GM23338 (cell line): Measurements from ENCODE around the gene PKD1. TPM values are rescaled to one million over a fixed set of nuclear protein-coding genes. Genes with fewer than 3 reads are reported as not detected.

ENCODE experiments used
- ATAC-seq: fragments of 200-7000 bp; cut with Tn5 transposase; 3 replicates; pipeline ENCODE4 v1.9.1; 2020
- DNase-seq: peaks from one replicate; pipeline ENCODE4 v3.0.0-alpha.2; 2015; ENCODE audit warnings: low spot score
- H2AFZ ChIP-seq: fragments of 200-600 bp; sonication (generic); 2 replicates; pipeline ENCODE4 v1.8.0; 2016; ENCODE audit warnings: antibody characterized with exemption, mild to moderate bottlenecking, moderate library complexity
- H3F3A ChIP-seq: fragments of 200-600 bp; sonication (generic); replicated peaks from 2 replicates; pipeline ENCODE4 v1.8.0; 2017; ENCODE audit warnings: antibody characterized with exemption, mixed run types, low read depth
- H3K27ac ChIP-seq: fragments of 200-600 bp; sonication (generic); 2 replicates; pipeline ENCODE4 v1.6.1; 2016; ENCODE audit warnings: low read depth
- H3K27me3 ChIP-seq: fragments of 200-600 bp; sonication (generic); 2 replicates; pipeline ENCODE4 v1.8.0; 2016; ENCODE audit warnings: mild to moderate bottlenecking, mixed run types, moderate library complexity; ENCODE audit not compliant: insufficient read depth
- H3K36me3 ChIP-seq: fragments of 200-600 bp; sonication (generic); 2 replicates; pipeline ENCODE4 v1.8.0; 2016; ENCODE audit warnings: mild to moderate bottlenecking; ENCODE audit not compliant: insufficient read depth
- H3K4me1 ChIP-seq: fragments of 200-600 bp; sonication (generic); 2 replicates; pipeline ENCODE4 v1.8.0; 2016; ENCODE audit warnings: mild to moderate bottlenecking, moderate library complexity; ENCODE audit not compliant: insufficient read depth
- H3K4me2 ChIP-seq: fragments of 200-600 bp; sonication (generic); 2 replicates; pipeline ENCODE4 v1.7.1; 2017; ENCODE audit warnings: mixed run types
- H3K4me3 ChIP-seq: fragments of 200-600 bp; sonication (generic); 2 replicates; pipeline ENCODE4 v1.6.1; 2016; ENCODE audit warnings: mixed run types
- H3K79me2 ChIP-seq: fragments of 200-600 bp; sonication (generic); replicated peaks from 2 replicates; pipeline ENCODE4 v1.8.0; 2017; ENCODE audit warnings: mild to moderate bottlenecking; ENCODE audit not compliant: insufficient read depth
- H3K9me2 ChIP-seq: fragments of 200-600 bp; sonication (generic); 2 replicates; pipeline ENCODE4 v1.8.0; 2017; ENCODE audit not compliant: insufficient read depth
- H4K20me1 ChIP-seq: fragments of 200-600 bp; sonication (generic); replicated peaks from 2 replicates; pipeline ENCODE4 v1.8.0; 2017; ENCODE audit warnings: mild to moderate bottlenecking; ENCODE audit not compliant: insufficient read depth
- H3K27ac Mint-ChIP-seq: 2 replicates; pipeline ENCODE4 v1.8.0; 2020; ENCODE audit warnings: inconsistent platforms, mild to moderate bottlenecking, moderate library complexity, mixed read lengths
- H3K27me3 Mint-ChIP-seq: 3 replicates; pipeline ENCODE4 v1.8.0; 2022; ENCODE audit warnings: low read depth, mild to moderate bottlenecking, moderate library complexity, mixed read lengths, inconsistent platforms; ENCODE audit not compliant: insufficient read depth, poor library complexity
- H3K36me3 Mint-ChIP-seq: 3 replicates; pipeline ENCODE4 v1.8.0; 2021; ENCODE audit warnings: low read depth, mild to moderate bottlenecking, inconsistent platforms, moderate library complexity, mixed read lengths
- H3K4me1 Mint-ChIP-seq: 3 replicates; pipeline ENCODE4 v1.8.0; 2020; ENCODE audit warnings: mild to moderate bottlenecking, inconsistent platforms, mixed read lengths
- H3K4me3 Mint-ChIP-seq: 3 replicates; pipeline ENCODE4 v1.8.0; 2021; ENCODE audit warnings: moderate library complexity, mild to moderate bottlenecking, inconsistent platforms, mixed read lengths
- H3K9me3 Mint-ChIP-seq: 3 replicates; pipeline ENCODE4 v1.8.0; 2020; ENCODE audit warnings: moderate library complexity, mild to moderate bottlenecking, inconsistent platforms, mixed read lengths
- CREB1 ChIP-seq: fragments of 250-450 bp; sonication (Bioruptor Pico); IDR thresholded peaks from 2 replicates; pipeline ENCODE4 v1.5.0; 2020; ENCODE audit warnings: low read depth, mild to moderate bottlenecking, moderate library complexity
- EZH2 ChIP-seq: fragments of 200-600 bp; sonication (generic); IDR thresholded peaks from one replicate; pipeline ENCODE4 v1.8.0; 2017; ENCODE audit warnings: antibody characterized with exemption, mild to moderate bottlenecking, low read depth; ENCODE audit not compliant: unreplicated experiment
- EZH2phosphoT487 ChIP-seq: fragments of 200-600 bp; sonication (generic); IDR thresholded peaks from one replicate; pipeline ENCODE4 v1.8.1; 2018; ENCODE audit warnings: antibody characterized with exemption; ENCODE audit not compliant: unreplicated experiment
- JUNB ChIP-seq: IDR thresholded peaks from one replicate; pipeline ENCODE4 v1.6.1; 2016; ENCODE audit warnings: antibody characterized with exemption; ENCODE audit not compliant: unreplicated experiment
- NANOG ChIP-seq: IDR thresholded peaks from 2 replicates; pipeline ENCODE4 v1.6.1; 2016; ENCODE audit warnings: antibody characterized with exemption, borderline replicate concordance
- STAT1 ChIP-seq: IDR thresholded peaks from one replicate; pipeline ENCODE4 v1.6.1; 2016; ENCODE audit warnings: antibody characterized with exemption; ENCODE audit not compliant: unreplicated experiment
- ZNF331 ChIP-seq: fragments of 250-450 bp; sonication (Bioruptor Pico); IDR thresholded peaks from 2 replicates; pipeline ENCODE4 v1.5.0; 2020; ENCODE audit warnings: low read depth, mild to moderate bottlenecking, moderate library complexity
- polyA plus RNA-seq: library from polyadenylated mRNA; unstranded; fragments of >200 nt; fragmentation: Nextera tagmentation; extraction: Ambion mirVana; gene quantifications from 2 replicates; pipeline ENCODE4 v1.2.1, GENCODE V29; 2016
- total RNA-seq: library from RNA; depleted of rRNA; stranded (reverse); fragments of >200 nt; shearing (Covaris generic); gene quantifications from 2 replicates; pipeline ENCODE4 v1.2.3, GENCODE V29; 2014
- TF ChIP-seq, protein P1 (sequence below): fragments of 250-450 bp; sonication (Bioruptor Pico); IDR thresholded peaks from 2 replicates; pipeline ENCODE4 v1.5.0; 2020; ENCODE audit warnings: mild to moderate bottlenecking, moderate library complexity
- TF ChIP-seq, protein P2 (sequence below): IDR thresholded peaks from one replicate; pipeline ENCODE4 v1.6.1; 2018; ENCODE audit warnings: antibody characterized with exemption; ENCODE audit not compliant: unreplicated experiment

PKD1 gene
- total and polyA plus RNA-seq, 2 experiments from 2014 or later: 21.1 to 107 TPM

GRCh38 chr16:2156849-2157224 is 21.1 kb upstream of the PKD1 start:
- Histone ChIP-seq H3K36me3 (peaks cover 21% of the 10 kb centered on the region; the same call in 1 of the 2 replicates), H2AFZ (no peak overlapping the region), H3K9me2 (no peaks in the 10 kb centered on the region), H3K27ac (no peak overlapping the region), H3K4me3 (peak overlapping the region; percentile 99), H3K79me2 (peaks cover 82% of the 10 kb centered on the region), H3K4me2 (peak overlapping the region; percentile 99), H3K4me1 (peaks cover 27% of the 10 kb centered on the region; the same call in 1 of the 2 replicates), H3F3A (peaks cover 32% of the 10 kb centered on the region), H4K20me1 (peaks cover 32% of the 10 kb centered on the region), H3K27me3 (no peaks in the 10 kb centered on the region)
- H3K27ac Mint-ChIP-seq: peak overlapping the region; percentile 77
- ATAC-seq: no peak
- peaks cover 41% of the 10 kb centered on the region for H3K36me3 Mint-ChIP-seq
- peaks cover 44% of the 10 kb centered on the region for H3K27me3 Mint-ChIP-seq
- TF ChIP-seq EZH2 (no peak), ZNF331 (CRISPR knock-in tag) (no peak)
- TF ChIP-seq, protein P1, sequence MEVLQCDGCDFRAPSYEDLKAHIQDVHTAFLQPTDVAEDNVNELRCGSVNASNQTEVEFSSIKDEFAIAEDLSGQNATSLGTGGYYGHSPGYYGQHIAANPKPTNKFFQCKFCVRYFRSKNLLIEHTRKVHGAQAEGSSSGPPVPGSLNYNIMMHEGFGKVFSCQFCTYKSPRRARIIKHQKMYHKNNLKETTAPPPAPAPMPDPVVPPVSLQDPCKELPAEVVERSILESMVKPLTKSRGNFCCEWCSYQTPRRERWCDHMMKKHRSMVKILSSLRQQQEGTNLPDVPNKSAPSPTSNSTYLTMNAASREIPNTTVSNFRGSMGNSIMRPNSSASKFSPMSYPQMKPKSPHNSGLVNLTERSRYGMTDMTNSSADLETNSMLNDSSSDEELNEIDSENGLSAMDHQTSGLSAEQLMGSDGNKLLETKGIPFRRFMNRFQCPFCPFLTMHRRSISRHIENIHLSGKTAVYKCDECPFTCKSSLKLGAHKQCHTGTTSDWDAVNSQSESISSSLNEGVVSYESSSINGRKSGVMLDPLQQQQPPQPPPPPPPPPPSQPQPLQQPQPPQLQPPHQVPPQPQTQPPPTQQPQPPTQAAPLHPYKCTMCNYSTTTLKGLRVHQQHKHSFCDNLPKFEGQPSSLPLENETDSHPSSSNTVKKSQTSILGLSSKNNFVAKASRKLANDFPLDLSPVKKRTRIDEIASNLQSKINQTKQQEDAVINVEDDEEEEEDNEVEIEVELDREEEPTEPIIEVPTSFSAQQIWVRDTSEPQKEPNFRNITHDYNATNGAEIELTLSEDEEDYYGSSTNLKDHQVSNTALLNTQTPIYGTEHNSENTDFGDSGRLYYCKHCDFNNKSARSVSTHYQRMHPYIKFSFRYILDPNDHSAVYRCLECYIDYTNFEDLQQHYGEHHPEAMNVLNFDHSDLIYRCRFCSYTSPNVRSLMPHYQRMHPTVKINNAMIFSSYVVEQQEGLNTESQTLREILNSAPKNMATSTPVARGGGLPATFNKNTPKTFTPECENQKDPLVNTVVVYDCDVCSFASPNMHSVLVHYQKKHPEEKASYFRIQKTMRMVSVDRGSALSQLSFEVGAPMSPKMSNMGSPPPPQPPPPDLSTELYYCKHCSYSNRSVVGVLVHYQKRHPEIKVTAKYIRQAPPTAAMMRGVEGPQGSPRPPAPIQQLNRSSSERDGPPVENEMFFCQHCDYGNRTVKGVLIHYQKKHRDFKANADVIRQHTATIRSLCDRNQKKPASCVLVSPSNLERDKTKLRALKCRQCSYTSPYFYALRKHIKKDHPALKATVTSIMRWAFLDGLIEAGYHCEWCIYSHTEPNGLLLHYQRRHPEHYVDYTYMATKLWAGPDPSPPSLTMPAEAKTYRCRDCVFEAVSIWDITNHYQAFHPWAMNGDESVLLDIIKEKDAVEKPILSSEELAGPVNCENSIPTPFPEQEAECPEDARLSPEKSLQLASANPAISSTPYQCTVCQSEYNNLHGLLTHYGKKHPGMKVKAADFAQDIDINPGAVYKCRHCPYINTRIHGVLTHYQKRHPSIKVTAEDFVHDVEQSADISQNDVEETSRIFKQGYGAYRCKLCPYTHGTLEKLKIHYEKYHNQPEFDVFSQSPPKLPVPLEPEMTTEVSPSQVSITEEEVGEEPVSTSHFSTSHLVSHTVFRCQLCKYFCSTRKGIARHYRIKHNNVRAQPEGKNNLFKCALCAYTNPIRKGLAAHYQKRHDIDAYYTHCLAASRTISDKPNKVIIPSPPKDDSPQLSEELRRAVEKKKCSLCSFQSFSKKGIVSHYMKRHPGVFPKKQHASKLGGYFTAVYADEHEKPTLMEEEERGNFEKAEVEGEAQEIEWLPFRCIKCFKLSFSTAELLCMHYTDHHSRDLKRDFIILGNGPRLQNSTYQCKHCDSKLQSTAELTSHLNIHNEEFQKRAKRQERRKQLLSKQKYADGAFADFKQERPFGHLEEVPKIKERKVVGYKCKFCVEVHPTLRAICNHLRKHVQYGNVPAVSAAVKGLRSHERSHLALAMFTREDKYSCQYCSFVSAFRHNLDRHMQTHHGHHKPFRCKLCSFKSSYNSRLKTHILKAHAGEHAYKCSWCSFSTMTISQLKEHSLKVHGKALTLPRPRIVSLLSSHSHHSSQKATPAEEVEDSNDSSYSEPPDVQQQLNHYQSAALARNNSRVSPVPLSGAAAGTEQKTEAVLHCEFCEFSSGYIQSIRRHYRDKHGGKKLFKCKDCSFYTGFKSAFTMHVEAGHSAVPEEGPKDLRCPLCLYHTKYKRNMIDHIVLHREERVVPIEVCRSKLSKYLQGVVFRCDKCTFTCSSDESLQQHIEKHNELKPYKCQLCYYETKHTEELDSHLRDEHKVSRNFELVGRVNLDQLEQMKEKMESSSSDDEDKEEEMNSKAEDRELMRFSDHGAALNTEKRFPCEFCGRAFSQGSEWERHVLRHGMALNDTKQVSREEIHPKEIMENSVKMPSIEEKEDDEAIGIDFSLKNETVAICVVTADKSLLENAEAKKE (CRISPR knock-in tag): no peak
- H3K4me3 Mint-ChIP-seq: peak overlapping the region; percentile 93
- H3K9me3 Mint-ChIP-seq: peaks cover 18% of the 10 kb centered on the region
- peaks cover 37% of the 10 kb centered on the region for H3K4me1 Mint-ChIP-seq
- DNase-seq: peak; percentile 0

DNA sequence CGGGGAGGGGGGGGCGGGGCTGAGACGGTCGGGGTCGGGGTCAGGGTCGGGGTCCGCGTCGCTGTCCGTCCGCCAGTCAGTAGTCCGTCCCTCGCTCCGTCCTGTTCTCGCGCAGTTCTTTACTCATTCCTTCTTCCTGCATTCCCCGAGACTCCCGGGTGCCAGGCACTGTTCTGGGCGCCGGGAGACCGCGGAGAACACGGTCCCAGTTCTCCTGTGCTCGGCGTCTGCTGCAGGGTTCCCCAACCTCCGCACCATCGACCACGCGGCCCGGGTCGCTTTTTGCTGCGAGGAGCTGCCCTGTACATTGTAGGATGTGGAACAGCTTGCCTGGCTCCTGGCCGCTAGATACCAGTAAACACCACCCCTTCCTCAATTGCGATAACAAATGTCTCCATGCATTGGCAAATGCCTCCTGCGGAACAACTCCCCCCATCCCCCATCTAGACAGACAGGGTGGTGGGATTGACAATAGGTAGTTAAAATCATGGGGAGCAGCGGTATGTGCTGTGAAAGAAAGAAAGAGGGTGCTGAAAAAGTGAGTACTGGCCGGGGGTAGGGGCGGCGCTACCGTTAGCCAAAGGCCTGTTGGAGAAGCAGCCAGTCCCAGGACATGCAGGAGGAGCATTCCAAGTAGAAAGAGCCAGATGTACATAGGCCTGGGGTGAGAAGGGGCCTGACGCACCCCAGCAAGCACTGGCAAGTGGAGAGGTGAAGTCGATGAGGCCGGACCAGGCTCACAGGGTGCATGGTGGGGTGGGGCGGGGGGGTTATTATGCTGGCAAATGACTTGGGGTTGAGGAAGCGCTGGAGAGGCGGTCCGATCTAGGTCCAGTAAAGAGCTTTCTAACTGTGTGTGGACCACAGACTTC is 20.5 kb upstream of the PKD1 start:
- 0 out of 2 replicates have a peak overlapping the region, but pooled peaks have one; percentile 63 for H3K27ac ChIP-seq
- peak; percentile 56 for DNase-seq
- H3F3A ChIP-seq: peaks cover 38% of the 10 kb centered on the region
- H3K27me3 ChIP-seq: no peaks in the 10 kb centered on the region
- Mint-ChIP-seq H3K9me3 (peaks cover 21% of the 10 kb centered on the region), H3K27ac (peak overlapping the region; percentile 96), H3K4me1 (peaks cover 43% of the 10 kb centered on the region), H3K36me3 (peaks cover 47% of the 10 kb centered on the region), H3K27me3 (peaks cover 51% of the 10 kb centered on the region), H3K4me3 (peak overlapping the region; percentile 93)
- peak overlapping the region; percentile 99 for H3K4me2 ChIP-seq
- peaks cover 21% of the 10 kb centered on the region; the same call in 1 of the 2 replicates for H3K36me3 ChIP-seq
- H3K9me2 ChIP-seq: no peaks in the 10 kb centered on the region
- no peak overlapping the region for H2AFZ ChIP-seq
- peak overlapping the region; percentile 99 for H3K4me3 ChIP-seq
- peaks cover 78% of the 10 kb centered on the region for H3K79me2 ChIP-seq
- ATAC-seq: no peak
- H4K20me1 ChIP-seq: peaks cover 35% of the 10 kb centered on the region
- peaks cover 33% of the 10 kb centered on the region for H3K4me1 ChIP-seq
- TF ChIP-seq EZH2 (no peak), JUNB (no peak), STAT1 (no peak), ZNF331 (CRISPR knock-in tag) (no peak), CREB1 (CRISPR knock-in tag) (no peak), EZH2phosphoT487 (no peak), NANOG (no peak)
- TF ChIP-seq, protein P2, sequence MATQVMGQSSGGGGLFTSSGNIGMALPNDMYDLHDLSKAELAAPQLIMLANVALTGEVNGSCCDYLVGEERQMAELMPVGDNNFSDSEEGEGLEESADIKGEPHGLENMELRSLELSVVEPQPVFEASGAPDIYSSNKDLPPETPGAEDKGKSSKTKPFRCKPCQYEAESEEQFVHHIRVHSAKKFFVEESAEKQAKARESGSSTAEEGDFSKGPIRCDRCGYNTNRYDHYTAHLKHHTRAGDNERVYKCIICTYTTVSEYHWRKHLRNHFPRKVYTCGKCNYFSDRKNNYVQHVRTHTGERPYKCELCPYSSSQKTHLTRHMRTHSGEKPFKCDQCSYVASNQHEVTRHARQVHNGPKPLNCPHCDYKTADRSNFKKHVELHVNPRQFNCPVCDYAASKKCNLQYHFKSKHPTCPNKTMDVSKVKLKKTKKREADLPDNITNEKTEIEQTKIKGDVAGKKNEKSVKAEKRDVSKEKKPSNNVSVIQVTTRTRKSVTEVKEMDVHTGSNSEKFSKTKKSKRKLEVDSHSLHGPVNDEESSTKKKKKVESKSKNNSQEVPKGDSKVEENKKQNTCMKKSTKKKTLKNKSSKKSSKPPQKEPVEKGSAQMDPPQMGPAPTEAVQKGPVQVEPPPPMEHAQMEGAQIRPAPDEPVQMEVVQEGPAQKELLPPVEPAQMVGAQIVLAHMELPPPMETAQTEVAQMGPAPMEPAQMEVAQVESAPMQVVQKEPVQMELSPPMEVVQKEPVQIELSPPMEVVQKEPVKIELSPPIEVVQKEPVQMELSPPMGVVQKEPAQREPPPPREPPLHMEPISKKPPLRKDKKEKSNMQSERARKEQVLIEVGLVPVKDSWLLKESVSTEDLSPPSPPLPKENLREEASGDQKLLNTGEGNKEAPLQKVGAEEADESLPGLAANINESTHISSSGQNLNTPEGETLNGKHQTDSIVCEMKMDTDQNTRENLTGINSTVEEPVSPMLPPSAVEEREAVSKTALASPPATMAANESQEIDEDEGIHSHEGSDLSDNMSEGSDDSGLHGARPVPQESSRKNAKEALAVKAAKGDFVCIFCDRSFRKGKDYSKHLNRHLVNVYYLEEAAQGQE: no peak
